Measurements from ENCODE around the gene FCAMR.

DNA sequence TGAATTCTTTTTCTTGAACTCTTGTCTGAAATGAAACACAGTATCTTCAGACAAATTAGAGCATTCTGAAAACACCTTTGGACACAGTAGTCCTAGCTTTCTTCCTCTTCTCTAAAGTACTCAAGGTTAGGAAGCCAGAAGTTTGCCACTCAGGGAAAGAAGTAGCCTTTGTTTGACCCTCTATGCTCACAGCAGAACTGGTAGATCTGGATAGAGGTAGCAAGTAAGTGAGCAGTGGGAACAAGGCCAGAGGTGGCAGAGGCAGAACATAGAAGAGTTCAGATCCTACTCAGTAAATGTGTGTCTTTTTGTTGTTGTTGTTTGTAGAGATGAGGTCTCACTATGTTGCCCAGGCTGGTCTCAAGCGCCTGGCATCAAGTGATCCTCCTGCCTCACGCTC is 16.6 kb downstream of the FCAMR start:
- TF ChIP-seq EZH2 (IDR thresholded peaks at IDR 0.05; ENCODE audit: borderline replicate concordance, insufficient read depth, low read depth, low read length, poor library complexity, severe bottlenecking) = no peak
- TF ChIP-seq, protein P1, sequence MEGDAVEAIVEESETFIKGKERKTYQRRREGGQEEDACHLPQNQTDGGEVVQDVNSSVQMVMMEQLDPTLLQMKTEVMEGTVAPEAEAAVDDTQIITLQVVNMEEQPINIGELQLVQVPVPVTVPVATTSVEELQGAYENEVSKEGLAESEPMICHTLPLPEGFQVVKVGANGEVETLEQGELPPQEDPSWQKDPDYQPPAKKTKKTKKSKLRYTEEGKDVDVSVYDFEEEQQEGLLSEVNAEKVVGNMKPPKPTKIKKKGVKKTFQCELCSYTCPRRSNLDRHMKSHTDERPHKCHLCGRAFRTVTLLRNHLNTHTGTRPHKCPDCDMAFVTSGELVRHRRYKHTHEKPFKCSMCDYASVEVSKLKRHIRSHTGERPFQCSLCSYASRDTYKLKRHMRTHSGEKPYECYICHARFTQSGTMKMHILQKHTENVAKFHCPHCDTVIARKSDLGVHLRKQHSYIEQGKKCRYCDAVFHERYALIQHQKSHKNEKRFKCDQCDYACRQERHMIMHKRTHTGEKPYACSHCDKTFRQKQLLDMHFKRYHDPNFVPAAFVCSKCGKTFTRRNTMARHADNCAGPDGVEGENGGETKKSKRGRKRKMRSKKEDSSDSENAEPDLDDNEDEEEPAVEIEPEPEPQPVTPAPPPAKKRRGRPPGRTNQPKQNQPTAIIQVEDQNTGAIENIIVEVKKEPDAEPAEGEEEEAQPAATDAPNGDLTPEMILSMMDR (IDR thresholded peaks at IDR 0.05) = no peak
